Activated T-cell treated with anti-CD3 and anti-CD28 coated beads for 48 hours (primary cell): Measurements from ENCODE around the gene GRAPL.
"Not testable (repeated sequence)": the region's sequence is repeated elsewhere in the genome, so short reads cannot be mapped to it uniquely, and the experiment has no call there.

Experiments used
- DNase-seq: peaks from one replicate; pipeline ENCODE4 v3.0.0-alpha.2; 2020; ENCODE audit warnings: low read depth

The GRAPL gene

DNA sequence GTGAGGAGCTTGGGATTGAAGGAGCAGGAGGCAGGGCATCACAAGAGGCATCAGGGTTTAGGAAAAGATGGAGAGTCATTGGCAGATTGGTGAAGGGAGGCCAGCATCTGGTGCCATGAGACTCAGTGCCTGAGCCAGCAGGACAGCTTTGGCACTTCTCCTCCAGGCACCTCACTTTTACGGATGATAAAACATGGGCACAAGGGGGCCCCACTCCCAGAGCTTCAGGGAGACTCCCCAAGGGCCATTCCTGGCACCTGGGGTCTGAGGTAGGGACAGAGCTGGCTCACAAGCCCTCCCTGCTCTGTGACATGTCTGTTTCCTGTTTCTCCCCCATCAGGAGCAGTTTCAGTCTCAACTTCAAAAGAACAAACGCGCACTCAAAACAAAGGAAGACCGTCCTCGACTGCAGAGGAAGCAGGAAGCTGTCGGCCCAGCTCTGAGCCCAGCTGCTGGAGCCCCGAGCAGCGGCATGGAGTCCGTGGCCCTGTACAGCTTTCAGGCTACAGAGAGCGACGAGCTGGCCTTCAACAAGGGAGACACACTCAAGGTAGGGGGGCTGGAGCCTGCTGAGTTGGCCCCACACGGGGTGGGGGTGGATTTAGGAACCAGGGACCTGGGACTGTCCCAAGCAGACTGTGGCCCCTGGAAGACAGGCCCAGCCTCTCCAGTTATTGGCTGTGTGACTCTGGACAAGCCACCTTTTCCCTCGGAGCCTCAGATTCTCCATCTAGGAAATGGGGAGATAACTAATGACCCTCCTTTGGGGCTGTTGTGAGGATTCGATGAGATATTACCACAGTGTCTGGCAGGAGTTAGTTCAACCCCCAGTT, at the start of gene GRAPL:
Gene GRAPL, plus strand, starts transcription at position 442 of the 833 bp plus-strand sequence. Its CDS starts 31 bp downstream, at position 473.
- not testable (repeated sequence) for DNase-seq

DNA sequence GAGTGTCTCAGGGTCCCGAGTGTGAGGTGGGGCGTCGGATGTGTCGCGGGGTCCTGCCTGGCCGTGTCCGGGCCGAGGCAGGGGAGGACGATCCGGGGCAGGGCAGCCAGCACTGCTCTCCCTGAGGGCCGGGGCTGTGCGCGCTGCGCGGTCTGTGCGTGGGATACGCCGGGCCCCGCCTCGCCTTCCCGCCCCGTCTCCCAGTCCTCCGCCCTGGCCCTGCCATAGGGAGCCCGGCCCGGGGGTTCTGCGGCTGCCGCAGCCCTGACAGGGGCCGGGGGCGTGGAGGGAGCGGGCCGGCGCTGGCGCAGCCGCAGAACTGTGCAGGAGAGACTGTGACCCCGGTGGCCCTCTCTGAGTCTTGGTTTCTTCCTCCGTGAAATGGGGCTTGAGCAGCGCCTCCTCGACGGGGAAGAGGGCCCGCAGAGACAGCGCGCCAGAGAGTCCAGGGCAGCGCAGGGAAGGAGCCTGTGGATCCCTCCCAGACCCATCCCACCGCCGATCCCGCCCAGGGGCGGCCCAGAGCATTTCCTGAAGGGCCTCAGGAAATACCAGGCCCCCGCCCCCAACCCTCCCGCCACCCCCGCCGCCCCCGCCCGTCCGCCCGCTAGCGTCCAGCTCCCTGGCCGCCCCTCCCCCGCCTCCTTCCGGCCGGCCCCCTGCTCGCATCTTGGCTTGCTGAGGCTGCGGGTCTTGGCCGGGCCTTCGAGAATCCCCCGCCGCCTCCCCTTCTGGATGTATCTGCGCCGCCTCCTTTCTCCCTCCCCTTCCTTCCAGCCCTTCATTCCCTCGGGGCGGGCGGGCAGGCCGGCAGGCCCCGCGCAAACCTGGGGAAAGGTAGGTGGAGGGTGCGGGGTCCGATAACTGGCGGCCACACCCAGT, 38.3 kb upstream of the GRAPL start:
- DNase-seq: not testable (repeated sequence)

DNA sequence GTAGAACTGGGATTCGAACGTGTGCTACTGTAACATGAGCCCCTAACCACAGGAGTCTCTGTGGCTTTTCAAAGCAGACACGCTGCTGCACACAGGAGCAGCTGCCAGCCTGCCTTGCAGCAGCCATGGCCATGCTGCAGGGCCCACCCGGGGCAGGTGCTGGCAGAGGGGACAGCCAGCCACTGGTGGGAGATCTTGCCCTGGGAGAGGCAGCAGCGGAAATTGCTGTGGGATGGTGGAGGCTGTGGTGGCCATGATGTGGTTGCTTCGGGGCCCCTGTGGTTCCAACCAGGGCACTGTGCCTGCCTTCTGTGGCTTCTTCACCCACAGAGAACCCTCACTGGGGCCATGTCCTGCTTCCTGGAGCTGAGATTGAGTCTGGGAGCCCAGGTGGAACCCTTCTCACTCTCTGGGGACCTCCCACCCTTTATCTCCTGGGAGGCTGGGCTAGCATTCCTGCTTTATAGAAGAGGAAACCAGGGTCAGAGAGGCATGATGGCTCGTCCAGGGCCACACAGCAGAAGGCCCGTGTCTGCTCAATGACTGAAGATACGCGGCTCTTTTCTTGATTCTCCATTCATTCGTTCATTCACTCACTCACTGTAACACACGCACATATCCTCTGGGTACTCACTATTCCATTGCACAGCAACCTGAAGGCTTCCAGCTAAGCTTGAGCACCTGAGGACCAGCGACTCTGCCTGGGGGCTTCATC, 37.2 kb upstream of the GRAPL start:
- DNase-seq: not testable (repeated sequence)

DNA sequence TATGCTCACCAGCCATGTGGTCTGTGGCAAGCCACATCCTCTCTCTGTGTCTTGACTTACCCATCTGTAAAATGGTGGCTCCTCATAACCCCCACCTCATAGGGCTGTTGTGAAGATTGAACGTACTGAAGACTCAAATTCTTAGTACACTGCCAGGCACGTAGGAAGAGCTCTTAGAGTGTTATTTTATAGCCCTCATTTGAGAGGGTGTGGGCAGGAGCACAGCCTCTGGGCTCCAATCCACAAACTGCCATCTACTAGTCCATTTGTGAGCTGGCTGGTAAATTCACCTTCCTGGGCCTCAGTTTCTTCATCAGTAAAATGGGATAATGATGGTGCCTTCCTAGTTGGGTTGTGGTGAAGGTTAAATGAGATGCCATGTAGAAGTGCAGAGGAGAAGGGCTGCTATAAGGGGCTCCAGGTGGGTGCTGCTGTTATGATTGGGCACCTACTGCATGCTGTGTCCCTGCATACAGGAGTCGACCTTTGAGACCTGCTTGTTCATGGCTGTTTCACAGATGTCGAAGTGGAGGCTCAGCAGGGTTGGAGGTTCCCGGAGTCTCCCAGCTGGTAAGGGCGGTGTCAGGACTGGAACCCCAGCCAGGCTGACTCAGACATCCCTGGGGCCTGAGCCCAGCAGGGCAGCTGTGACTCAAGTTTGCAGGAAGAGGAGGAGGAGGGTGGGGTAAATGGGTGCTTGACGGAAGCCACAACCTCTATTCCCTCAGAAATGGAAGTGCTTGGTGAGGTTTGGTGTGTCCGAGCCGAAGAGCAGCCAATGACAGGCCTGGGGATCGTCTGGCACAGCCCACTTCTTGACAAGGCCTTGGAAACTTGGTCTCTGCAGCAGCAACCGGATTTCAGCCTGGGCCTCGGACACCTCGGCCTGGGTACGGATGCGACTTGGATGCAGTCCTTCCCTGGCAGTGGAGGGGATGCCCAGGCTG, 34.4 kb upstream of the GRAPL start:
- DNase-seq: not testable (repeated sequence)

DNA sequence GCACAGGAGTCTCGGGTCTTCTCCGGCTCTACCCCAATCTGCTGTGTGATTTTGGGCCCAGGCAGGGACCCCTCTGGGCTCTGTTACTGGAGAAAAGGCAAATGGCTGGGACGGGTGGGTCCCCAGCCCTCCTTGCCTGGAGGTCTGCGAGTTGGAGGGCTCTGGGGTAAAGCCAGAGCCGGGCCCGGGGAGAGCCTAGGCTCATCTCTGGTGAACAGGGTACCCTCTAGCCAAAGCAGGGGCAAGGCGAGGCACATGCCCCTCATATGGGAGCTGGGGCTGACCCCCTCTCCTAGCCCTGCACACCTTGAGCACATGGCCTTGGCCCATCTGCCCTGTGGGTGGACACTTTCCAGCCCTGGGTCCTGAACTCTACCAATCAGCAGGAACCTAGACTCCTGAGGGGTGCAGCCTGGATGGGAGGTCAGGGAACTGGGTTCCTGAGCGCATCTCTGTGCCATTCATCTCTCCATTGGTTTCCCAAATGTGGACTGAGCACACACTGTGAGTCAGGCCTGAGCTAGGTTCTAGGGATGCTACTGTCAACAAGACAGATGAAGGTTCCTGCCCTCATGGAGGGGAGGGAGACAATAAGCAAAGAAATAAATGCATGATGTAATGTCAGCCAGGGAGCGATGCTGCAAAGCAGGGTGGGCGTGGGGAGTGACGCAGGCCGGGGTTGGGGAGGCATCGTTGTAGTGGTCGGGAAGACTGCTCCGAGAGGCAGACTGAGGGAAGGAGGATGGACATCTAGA, 33.5 kb upstream of the GRAPL start:
- not testable (repeated sequence) for DNase-seq

DNA sequence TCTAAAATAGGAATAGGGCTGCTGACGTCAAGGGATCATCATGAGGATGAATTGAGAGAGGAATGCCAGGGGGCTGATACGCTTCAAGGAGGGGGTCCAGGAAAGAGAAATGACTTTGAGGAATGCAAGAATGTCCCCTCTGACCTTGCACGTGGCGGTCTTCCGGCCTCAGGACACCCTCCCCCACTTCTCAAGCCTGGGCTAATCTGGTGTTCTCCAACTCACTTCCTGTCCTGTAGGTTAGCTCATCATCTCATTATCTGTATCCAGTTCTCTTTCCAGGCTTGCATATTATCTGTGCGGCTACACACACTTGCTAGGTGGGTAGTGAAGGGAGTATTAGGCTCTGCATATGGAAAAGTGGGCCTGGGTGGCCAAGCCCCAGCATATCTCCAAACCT, 18.9 kb upstream of the GRAPL start:
- DNase-seq: not testable (repeated sequence)

DNA sequence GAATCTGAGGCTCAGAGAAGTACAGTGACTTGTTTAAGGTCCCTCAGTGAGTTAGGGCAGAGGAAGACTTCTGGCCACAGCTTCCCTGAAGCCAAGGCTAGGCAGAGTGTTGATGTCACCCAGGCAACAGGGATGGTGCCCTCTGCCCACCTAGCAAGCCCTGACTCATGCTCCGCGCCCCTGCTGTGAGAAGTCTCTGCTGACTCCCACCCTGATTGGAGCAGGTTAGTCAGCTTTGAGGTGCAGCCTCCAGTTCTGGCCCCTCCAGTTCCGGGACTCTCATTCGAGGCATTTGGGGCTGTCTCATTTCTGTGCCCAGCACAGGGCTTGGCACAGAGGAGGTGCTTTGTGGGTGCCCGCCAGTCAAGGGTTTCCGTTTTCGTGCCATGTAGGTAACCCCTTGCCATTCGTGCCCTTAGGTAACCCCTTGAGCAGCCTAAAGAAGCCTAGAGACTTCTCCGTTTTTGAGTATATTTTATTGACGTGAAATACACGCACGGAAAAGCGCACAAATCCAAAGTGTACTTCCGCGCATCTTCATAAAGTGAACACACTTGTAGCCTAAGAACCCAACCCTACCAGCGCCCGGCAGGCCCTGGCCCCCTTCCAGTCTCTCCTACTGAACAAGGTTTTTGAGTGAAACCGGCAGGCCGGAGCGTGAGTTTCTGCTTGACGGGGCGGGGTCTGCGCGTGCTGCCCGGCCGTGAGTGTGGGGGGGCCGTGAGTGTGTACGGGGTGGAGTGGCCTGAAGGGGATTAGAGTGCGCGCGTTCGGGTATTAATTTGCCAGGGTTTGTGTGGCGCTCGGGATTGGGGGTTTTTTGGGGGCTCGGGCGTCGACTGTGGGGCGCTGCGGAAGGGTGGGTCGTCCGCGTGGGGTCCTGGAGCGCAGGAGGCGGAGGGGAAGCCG, 16.9 kb upstream of the GRAPL start:
- not testable (repeated sequence) for DNase-seq

DNA sequence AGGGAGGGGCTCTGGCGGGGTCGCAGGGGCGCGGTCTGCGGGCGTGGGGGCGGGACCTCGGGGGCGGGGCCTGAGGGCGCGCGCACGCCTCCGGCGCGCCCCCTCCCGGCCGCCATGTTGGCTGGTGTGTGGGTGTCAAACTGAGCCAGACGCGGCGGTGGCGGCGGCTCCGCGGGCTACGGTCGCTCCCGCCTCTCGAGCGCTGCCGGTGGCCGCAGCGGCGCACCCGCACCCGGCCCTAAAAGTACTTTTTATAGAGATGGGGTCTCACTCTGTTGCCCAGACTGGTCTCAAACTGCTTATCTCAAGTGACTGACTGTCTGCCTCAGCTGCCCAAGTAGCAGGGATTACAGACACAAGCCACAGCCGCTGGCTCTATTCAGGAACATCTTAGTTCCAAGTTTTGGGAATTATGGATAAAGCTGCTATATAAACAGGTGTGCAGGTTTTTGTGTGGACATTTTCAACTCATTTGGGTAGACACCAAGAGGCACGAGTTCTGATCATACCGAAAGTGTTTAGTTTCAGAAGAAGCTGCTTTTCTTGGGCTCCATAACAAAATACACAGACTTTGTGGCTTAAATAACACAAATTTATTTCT, 16.2 kb upstream of the GRAPL start:
- DNase-seq: peak; percentile 49

DNA sequence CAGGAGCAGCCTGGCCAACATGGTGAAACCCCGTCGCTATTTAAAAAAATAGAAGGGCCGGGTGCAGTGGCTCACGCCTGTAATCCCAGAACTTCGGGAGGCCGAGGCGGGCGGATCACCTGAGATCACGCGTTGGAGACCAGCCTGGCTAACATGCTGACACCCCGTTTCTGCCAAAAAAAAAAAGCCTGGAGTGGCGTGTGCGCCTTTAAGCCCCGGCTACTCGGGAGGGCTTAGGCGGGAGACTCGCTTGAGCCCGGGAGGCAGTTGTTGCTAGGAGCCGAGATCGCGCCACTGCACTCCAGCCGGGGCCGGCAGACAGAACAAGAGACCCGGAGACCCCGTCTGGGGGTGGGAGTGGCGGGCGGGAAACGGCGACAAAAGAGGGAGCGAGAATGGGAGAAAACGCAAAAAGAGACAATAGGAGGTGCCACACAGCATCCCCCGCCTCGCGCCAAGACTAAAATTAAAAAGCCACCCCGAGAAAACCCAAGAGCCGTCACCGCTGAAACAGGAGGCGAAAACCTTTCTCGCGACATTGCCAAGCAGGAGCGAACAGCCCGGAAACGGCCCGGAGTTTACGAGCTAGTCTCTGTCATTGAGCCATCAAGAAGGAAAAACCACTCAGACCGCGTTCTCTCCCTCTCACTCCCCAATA, 15.5 kb upstream of the GRAPL start:
- DNase-seq: peak; percentile 83

DNA sequence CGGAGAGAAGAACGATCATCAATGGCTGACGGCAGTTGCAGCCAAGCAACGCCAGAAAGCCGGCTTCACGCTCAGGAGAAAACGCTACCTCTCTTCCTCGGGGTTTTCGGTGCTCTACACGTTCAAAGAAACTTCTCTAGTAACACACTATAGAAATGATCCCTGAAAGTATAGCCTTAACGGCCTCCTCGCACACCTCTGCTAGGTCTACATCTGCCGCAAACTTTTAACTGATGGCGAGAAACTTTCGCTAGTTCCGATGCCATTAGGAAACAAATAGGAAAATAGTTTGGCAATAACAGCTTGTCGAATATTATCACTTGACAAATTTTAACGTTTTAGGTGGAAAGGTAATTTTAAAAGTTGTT, 14.9 kb upstream of the GRAPL start:
- DNase-seq: not testable (repeated sequence)

DNA sequence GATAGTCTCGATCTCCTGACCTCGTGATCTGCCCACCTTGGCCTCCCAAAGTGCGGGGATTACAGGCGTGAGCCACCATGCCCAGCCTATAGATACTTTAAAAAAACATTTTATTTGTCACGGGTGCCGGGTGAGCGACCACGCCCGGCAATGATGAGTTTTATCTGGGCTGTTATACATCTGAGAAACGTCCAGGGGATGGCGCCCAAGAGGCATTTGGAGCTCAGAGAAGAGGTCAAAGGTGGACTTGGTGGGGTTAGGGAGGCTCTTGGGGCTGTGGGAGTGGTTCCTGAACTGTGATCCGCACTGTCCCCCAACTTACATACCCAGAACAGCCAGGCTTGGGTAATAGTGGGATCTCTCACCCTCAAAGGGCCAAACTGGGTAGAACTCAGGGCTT, 8.7 kb upstream of the GRAPL start:
- DNase-seq: not testable (repeated sequence)

DNA sequence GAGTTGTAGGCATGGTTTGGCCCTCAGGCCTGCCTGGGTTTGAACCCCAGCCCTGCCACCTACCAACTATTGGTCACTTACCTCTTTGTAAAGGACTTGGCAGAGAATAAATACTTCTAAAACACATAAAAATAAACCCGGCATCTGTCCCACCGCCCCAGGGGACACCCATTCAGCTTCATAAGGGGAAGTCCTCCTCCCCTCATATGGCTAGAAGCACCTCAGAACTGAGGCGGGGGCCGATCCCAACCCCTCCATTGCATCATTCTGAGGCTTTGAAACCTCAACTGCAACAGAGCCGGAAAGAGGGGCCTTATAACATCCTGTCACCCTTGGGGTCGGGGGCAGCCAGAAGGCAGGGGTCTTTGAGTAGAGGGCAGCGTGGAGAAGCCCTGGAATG, 2.1 kb upstream of the GRAPL start:
- not testable (repeated sequence) for DNase-seq

DNA sequence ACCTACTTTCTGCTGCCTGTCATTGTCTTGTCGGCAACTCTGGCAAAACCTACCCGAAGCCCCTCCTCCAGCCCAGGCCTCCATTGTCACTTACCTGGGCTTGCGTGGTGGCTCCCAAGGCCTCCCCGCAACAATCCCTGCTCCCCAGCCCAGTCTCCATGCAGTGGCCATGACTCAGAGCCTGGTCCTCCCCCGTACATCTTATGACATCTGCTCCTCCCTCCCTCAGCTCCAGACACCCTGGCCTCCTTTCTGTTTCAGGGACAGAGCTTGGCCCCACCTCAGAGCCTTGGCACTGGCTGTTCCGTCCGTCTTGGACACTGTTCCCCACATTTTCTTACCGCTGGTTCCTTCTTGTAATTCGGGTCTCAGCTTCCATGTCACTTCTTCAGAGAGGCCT, 2.1 kb downstream of the GRAPL start:
- DNase-seq: not testable (repeated sequence)

DNA sequence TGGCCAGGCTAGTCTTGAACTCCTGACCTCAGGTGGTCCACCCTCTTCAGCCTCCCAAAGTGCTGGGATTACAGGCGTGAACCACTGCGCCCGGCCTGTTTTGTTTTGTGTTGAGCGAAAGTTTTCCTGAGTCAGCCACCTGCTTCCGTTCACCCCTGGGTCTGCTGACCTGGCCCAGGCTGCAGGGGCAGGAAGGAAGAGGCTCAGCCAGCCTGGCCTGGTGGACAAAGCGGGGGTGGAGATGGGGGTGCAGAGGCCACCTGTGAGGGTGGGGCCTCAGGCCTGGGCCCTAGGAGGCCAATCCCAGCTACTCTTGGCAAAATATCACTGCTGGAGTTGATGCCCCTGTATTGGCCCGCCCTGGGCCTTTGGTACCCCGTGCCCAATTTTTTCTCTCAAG, 3.7 kb downstream of the GRAPL start:
- not testable (repeated sequence) for DNase-seq

DNA sequence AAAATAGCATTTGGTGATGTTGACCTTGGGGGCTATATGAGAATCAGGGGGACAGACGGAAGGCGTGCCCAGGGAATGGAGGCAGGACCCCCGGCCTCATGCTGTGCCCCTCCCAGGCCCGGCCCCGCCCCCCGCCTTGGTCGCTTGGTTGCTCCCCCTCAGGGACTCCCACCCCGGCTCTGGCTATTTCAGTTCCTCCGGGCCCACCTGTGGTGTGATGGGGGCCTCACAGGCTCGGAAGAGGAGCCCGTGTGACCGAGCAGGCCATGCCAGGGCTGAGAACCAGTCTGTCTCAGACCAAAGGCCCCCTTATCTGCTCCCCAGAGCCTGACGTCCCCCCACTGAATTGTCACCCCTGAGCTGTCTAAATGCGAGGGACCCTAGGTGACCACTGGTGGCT, 4.4 kb downstream of the GRAPL start:
- DNase-seq: not testable (repeated sequence)

DNA sequence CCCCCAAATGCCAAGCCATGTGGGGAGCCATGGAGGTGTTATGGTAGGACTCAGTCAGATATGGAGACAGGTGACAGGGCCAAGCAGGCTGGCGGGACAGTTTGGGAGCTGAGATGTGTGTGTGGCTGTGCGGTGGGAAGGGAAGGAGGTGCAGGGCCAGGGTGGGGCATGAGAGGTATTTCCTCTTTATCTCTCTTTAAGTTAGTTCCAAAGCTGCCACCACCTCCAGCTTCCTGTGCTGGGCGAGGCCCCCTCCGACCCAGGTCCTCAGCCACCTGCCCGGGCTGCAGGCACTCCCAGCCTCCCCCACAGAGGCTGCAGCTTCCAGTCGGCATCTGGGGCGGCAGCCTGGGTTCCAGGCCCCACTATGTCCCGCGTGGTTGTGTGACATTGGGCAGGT, 6.4 kb downstream of the GRAPL start:
- not testable (repeated sequence) for DNase-seq

DNA sequence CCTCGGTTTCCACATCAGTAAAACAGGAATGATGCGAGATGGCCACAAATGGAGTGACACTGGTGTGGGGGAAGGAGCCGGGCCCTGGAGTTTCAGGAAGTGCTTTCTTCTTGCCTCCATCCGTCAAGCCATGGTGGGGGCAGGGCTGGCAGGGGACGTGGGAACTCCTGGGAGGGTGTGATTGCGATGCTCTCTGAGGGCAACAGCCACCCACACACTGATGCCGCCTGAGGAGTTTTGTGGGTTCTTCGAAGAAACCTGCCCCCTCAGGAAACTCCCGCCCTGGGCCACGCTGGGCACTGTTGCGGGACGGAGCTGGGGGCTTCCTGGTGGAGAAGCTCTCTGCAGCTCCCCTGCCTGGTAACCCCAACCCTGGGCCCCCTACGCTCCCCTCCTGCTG, 8.0 kb downstream of the GRAPL start:
- not testable (repeated sequence) for DNase-seq

DNA sequence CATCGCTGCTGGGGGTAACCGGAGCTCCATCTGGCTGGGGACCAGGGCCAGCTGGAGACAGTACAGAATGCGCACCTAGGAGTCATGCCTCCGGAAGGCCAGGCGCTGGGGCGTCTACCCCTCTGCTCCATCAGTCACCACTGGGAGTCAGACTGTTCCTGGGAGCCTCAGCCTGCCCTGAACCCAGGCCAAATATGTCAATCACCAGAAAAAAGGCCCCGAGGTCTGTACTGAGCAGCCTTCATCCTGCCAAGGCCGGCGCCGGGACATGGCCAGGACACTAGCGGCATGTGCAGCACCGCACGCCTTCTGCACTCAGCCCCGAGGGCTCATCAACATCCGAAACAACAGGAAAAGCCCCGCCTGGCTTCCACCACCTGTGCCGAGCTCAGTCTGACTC, 8.7 kb downstream of the GRAPL start:
- not testable (repeated sequence) for DNase-seq
